CD8-positive, alpha-beta memory T cell (primary cell): ENCODE results near the gene LMO4. TPM values are rescaled to one million over a fixed set of nuclear protein-coding genes. Genes with fewer than 3 reads are reported as not detected.

Experiments
- CTCF ChIA-PET: fragments of 350-600 bp; sonication (Branson Sonifier 250); formaldehyde crosslinking; loops from one replicate; lab custom pipeline; 2021; ENCODE audit warnings: antibody characterized with exemption; lab: Charles Lee
- POLR2A ChIA-PET: fragments of 350-600 bp; sonication (Branson Sonifier 250); formaldehyde crosslinking; loops from one replicate; lab custom pipeline; 2021; ENCODE audit warnings: antibody characterized with exemption; lab: Charles Lee
- DNase-seq, 5 donors: peaks; one replicate each; pipeline versions ENCODE4 v3.0.0 to v3.0.0-alpha.2; 2020 to 2022; ENCODE audit warnings: mixed read lengths in 1 of 5
- H3K27ac ChIP-seq: one replicate; pipeline ENCODE4 v1.7.0; 2013; ENCODE audit warnings: low read depth, mild to moderate bottlenecking, low read length, moderate library complexity
- H3K27me3 ChIP-seq: 2 replicates; pipeline ENCODE4 v1.7.0; 2013; ENCODE audit warnings: low read length, mild to moderate bottlenecking; ENCODE audit not compliant: insufficient read depth, poor library complexity, severe bottlenecking
- H3K36me3 ChIP-seq: 2 replicates; pipeline ENCODE4 v1.7.0; 2013; ENCODE audit warnings: mild to moderate bottlenecking, low read length, moderate library complexity; ENCODE audit not compliant: insufficient read depth
- H3K4me1 ChIP-seq: 2 replicates; pipeline ENCODE4 v1.7.0; 2013; ENCODE audit warnings: mild to moderate bottlenecking, low read length, moderate library complexity; ENCODE audit not compliant: insufficient read depth
- H3K4me3 ChIP-seq: 2 replicates; pipeline ENCODE4 v1.7.0; 2013; ENCODE audit warnings: mild to moderate bottlenecking, low read length
- H3K9me3 ChIP-seq: 2 replicates; pipeline ENCODE4 v1.7.0; 2013; ENCODE audit warnings: mild to moderate bottlenecking, low read length
- H3K27ac Mint-ChIP-seq, 8 donors: one replicate each; pipeline ENCODE4 v1.8.0; 2020 to 2021; ENCODE audit warnings: mixed read lengths in 8 of 8, mild to moderate bottlenecking in 6 of 8, inconsistent platforms in 3 of 8, moderate library complexity in 3 of 8
- H3K27me3 Mint-ChIP-seq, 2 donors: one replicate each; pipeline ENCODE4 v1.8.0; 2020 to 2021; ENCODE audit warnings: mixed read lengths in 2 of 2, mild to moderate bottlenecking in 1 of 2, moderate library complexity in 1 of 2
- H3K36me3 Mint-ChIP-seq, 3 donors: one replicate each; pipeline ENCODE4 v1.8.0; 2020 to 2021; ENCODE audit warnings: mixed read lengths in 3 of 3, inconsistent platforms in 1 of 3, mild to moderate bottlenecking in 1 of 3
- H3K4me1 Mint-ChIP-seq, 3 donors: one replicate each; pipeline ENCODE4 v1.8.0; 2020 to 2021; ENCODE audit warnings: mixed read lengths in 3 of 3, inconsistent platforms in 1 of 3, mild to moderate bottlenecking in 1 of 3
- H3K4me3 Mint-ChIP-seq, 7 donors: one replicate each; pipeline ENCODE4 v1.8.0; 2020 to 2021; ENCODE audit warnings: mixed read lengths in 7 of 7, mild to moderate bottlenecking in 6 of 7, moderate library complexity in 4 of 7, inconsistent platforms in 2 of 7
- H3K9me3 Mint-ChIP-seq, 5 donors: one replicate each; pipeline ENCODE4 v1.8.0; 2020 to 2022; ENCODE audit warnings: mixed read lengths in 5 of 5, mild to moderate bottlenecking in 3 of 5, moderate library complexity in 2 of 5, inconsistent platforms in 1 of 5
- polyA plus RNA-seq: library from polyadenylated mRNA; unstranded; fragments of 300-500 nt; fragmentation: Illumina TruSeq; gene quantifications from one replicate; pipeline ENCODE4 v1.2.3, GENCODE V29; 2021
- total RNA-seq, 2 experiments: library from RNA; stranded (reverse); gene quantifications; one replicate each; pipeline ENCODE4 v1.2.3, GENCODE V29; 2021

Gene LMO4
- total and polyA plus RNA-seq, 3 experiments from 2014 or later: 23.2 to 36.5 (median 36.4) TPM

GRCh38 chr1:87330057-87330884, 1.6 kb downstream of the LMO4 start:
- peak overlapping the region; percentile 71 for H3K27ac ChIP-seq

GRCh38 chr1:87330885-87331364, 2.2 kb downstream of the LMO4 start:
- Mint-ChIP-seq H3K9me3 (no peaks in the 10 kb centered on the region), H3K27ac (peak overlapping the region; percentile 69 to 99 (median 93)), H3K27me3 (no peaks in the 10 kb centered on the region), H3K4me1 (peaks cover 56 to 76% (median 75%) of the 10 kb centered on the region in 3 donors), H3K4me3 (peak overlapping the region; percentile 85 to 99 (median 93)), H3K36me3 (peaks cover 0 to 23% (median 0%) of the 10 kb centered on the region in 3 donors)
- H3K9me3 ChIP-seq: no peaks in the 10 kb centered on the region
- no peaks in the 10 kb centered on the region for H3K27me3 ChIP-seq
- H3K4me1 ChIP-seq: peaks cover 47% of the 10 kb centered on the region
- ChIA-PET CTCF (interaction anchor here (0.9 to 1.3 kb wide), 4 partner anchors 11 to 627 kb away, joined by 3 to 6 read pairs (median 4); partner anchors contain the start of gene SH3GLB1), POLR2A (no interaction called here)
- H3K27ac ChIP-seq: peak overlapping the region; percentile 66
- no peaks in the 10 kb centered on the region for H3K36me3 ChIP-seq
- peak overlapping the region; percentile 70 for H3K4me3 ChIP-seq
- DNase-seq: peak in 1 of 5 donors; percentile 22

More at GRCh38 chr1:87330057-87330884, 1.6 kb downstream of the LMO4 start:
- H3K9me3 ChIP-seq: no peaks in the 10 kb centered on the region
- ChIA-PET CTCF (interaction anchor here (0.9 to 1.3 kb wide), 3 partner anchors 12 to 626 kb away, joined by 3 to 6 read pairs (median 5); partner anchors contain the start of gene SH3GLB1), POLR2A (interaction anchor here (0.6 kb wide), 1 partner anchor 1622 kb away, joined by 4 read pairs; no protein-coding TSS in a partner anchor)
- peak overlapping the region; percentile 69 to 99 (median 94) for H3K27ac Mint-ChIP-seq
- H3K27me3 ChIP-seq: no peaks in the 10 kb centered on the region
- H3K4me1 ChIP-seq: peaks cover 43% of the 10 kb centered on the region
- peaks cover 0 to 22% (median 0%) of the 10 kb centered on the region in 3 donors for H3K36me3 Mint-ChIP-seq
- peak overlapping the region; percentile 68 for H3K4me3 ChIP-seq
- no peaks in the 10 kb centered on the region for H3K9me3 Mint-ChIP-seq
- peak in 2 of 5 donors; percentile 8 to 27 for DNase-seq
- H3K27me3 Mint-ChIP-seq: no peaks in the 10 kb centered on the region
- peaks cover 52 to 72% (median 70%) of the 10 kb centered on the region in 3 donors for H3K4me1 Mint-ChIP-seq
- H3K36me3 ChIP-seq: no peaks in the 10 kb centered on the region
- peak overlapping the region; percentile 85 to 99 (median 93) for H3K4me3 Mint-ChIP-seq

GRCh38 chr1:87331365-87332241, 2.9 kb downstream of the LMO4 start:
- Histone ChIP-seq H3K36me3 (no peaks in the 10 kb centered on the region), H3K4me3 (peak overlapping the region; percentile 71), H3K27me3 (no peaks in the 10 kb centered on the region), H3K4me1 (peaks cover 51% of the 10 kb centered on the region), H3K27ac (peak overlapping the region; percentile 66), H3K9me3 (no peaks in the 10 kb centered on the region)
- Mint-ChIP-seq H3K4me1 (peaks cover 56 to 77% (median 76%) of the 10 kb centered on the region in 3 donors), H3K27ac (peak overlapping the region; percentile 79 to 98 (median 93)), H3K4me3 (peak overlapping the region; percentile 85 to 99 (median 93)), H3K9me3 (no peaks in the 10 kb centered on the region), H3K36me3 (peaks cover 0 to 23% (median 0%) of the 10 kb centered on the region in 3 donors), H3K27me3 (no peaks in the 10 kb centered on the region)
- CTCF ChIA-PET: interaction anchor here (1.3 kb wide), 1 partner anchor 13 kb away, joined by 3 read pairs; no protein-coding TSS in a partner anchor
- DNase-seq: peak; percentile 58 to 80 (median 70)
- POLR2A ChIA-PET: no interaction called here

- peak overlapping the region; percentile 4 for H3K27ac ChIP-seq
- H3K36me3 ChIP-seq: peaks cover 3% of the 10 kb centered on the region
- peaks cover 51% of the 10 kb centered on the region for H3K4me1 ChIP-seq
- H3K9me3 ChIP-seq: no peaks in the 10 kb centered on the region
- H3K4me3 Mint-ChIP-seq: peak overlapping the region; percentile 85 to 95 (median 93)
- peak in 1 of 5 donors; percentile 36 for DNase-seq
- peak overlapping the region; percentile 72 to 98 (median 94) for H3K27ac Mint-ChIP-seq
- peak overlapping the region; percentile 49 for H3K4me3 ChIP-seq
- H3K36me3 Mint-ChIP-seq: peaks cover 0 to 25% (median 5%) of the 10 kb centered on the region in 3 donors
- no peaks in the 10 kb centered on the region for H3K27me3 Mint-ChIP-seq
- CTCF ChIA-PET: interaction anchor here (0.8 to 2.9 kb wide), 3 partner anchors 8 to 630 kb away, joined by 3 to 15 read pairs (median 3); partner anchors contain the start of gene SH3GLB1
- H3K27me3 ChIP-seq: no peaks in the 10 kb centered on the region
- POLR2A ChIA-PET: no interaction called here
- H3K9me3 Mint-ChIP-seq: no peaks in the 10 kb centered on the region
- H3K4me1 Mint-ChIP-seq: peaks cover 65 to 82% (median 80%) of the 10 kb centered on the region in 3 donors
These were observed 5.1 kb downstream of the LMO4 start for GRCh38 chr1:87333692-87334347.

GRCh38 chr1:87334351-87335174, 5.9 kb downstream of the LMO4 start:
- DNase-seq: peak in 1 of 5 donors; percentile 51
- ChIA-PET CTCF (interaction anchor here (0.8 to 2.9 kb wide), 4 partner anchors 8 to 630 kb away, joined by 3 to 15 read pairs (median 4); partner anchors contain the start of gene SH3GLB1), POLR2A (interaction anchor here (1.1 kb wide), 1 partner anchor 70 kb away, joined by 3 read pairs; no protein-coding TSS in a partner anchor)
- H3K9me3 ChIP-seq: no peaks in the 10 kb centered on the region
- Mint-ChIP-seq H3K9me3 (no peaks in the 10 kb centered on the region), H3K4me3 (peak overlapping the region; percentile 85 to 95 (median 93)), H3K27ac (peak overlapping the region; percentile 72 to 98 (median 94)), H3K4me1 (peaks cover 65 to 80% (median 80%) of the 10 kb centered on the region in 3 donors), H3K36me3 (peaks cover 0 to 28% (median 5%) of the 10 kb centered on the region in 3 donors), H3K27me3 (no peaks in the 10 kb centered on the region)
- peaks cover 3% of the 10 kb centered on the region for H3K36me3 ChIP-seq
- peaks cover 50% of the 10 kb centered on the region for H3K4me1 ChIP-seq
- H3K27ac ChIP-seq: peak overlapping the region; percentile 53
- no peaks in the 10 kb centered on the region for H3K27me3 ChIP-seq
- H3K4me3 ChIP-seq: peak overlapping the region; percentile 49

- Mint-ChIP-seq H3K9me3 (no peaks in the 10 kb centered on the region), H3K4me1 (peaks cover 59 to 74% (median 72%) of the 10 kb centered on the region in 3 donors), H3K27me3 (no peaks in the 10 kb centered on the region), H3K36me3 (peaks cover 0 to 35% (median 9%) of the 10 kb centered on the region in 3 donors), H3K27ac (peak overlapping the region; percentile 82 to 97 (median 94)), H3K4me3 (peak overlapping the region; percentile 89 to 96 (median 93))
- POLR2A ChIA-PET: interaction anchor here (0.7 to 1.1 kb wide), 2 partner anchors 69 to 119 kb away, joined by 3 to 4 read pairs; no protein-coding TSS in a partner anchor
- H3K36me3 ChIP-seq: peaks cover 9% of the 10 kb centered on the region
- CTCF ChIA-PET: interaction anchor here (1.8 to 2.9 kb wide), 2 partner anchors 9 to 618 kb away, joined by 5 to 15 read pairs; no protein-coding TSS in a partner anchor
- H3K9me3 ChIP-seq: no peaks in the 10 kb centered on the region
- H3K27me3 ChIP-seq: no peaks in the 10 kb centered on the region
- peak overlapping the region; percentile 49 for H3K4me3 ChIP-seq
- DNase-seq: peak; percentile 57 to 78 (median 63)
- peak overlapping the region; percentile 53 for H3K27ac ChIP-seq
- H3K4me1 ChIP-seq: peaks cover 47% of the 10 kb centered on the region
These were observed 6.7 kb downstream of the LMO4 start for GRCh38 chr1:87335175-87335884.
